HG02943 (cell line): ENCODE measurements around the gene EPHA10.

ENCODE experiments used
- ATAC-seq: cut with Tn5 transposase; IDR thresholded peaks from one replicate; pipeline ENCODE4 v1.9.1; 2021; ENCODE audit warnings: mild to moderate bottlenecking, low read depth, moderate library complexity; ENCODE audit not compliant: unreplicated experiment

The EPHA10 gene

DNA sequence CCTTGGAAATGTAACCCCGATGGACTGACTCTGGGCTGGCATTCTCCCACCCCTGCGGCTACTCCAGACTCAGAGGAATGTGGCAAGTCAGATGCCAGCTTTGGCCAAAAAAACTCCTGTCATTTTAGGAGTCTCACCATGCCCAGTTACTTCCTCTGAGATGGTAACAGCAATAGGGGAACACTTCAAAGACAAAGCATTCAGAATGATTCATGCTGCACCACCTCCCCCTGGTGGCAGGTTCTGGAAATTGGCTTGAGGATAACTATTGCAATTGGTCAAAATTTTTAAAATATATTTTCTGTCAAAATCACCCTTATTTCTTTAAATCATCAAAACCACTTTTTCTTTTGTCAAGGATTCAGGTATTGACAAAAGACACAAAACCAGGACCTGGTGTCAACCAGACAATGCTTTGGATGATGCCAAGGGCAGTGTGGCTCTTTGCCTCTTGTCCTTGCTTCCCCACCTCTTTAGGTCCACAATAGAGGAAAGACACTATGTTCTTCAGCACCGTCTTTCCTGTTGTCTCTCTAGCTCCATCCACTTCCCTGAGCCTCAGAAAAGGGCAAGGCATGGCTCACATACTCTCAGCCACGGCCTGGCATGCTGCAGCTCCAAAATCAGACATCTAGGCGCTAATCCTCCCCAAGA, 82.5 kb downstream of the EPHA10 start:
- no peak for ATAC-seq

GRCh38 chr1:37680933-37681332, 84.0 kb downstream of the EPHA10 start:
- ATAC-seq = no peak

- ATAC-seq = no peak
Measured at GRCh38 chr1:37677808-37678207, 87.1 kb downstream of the EPHA10 start.

DNA sequence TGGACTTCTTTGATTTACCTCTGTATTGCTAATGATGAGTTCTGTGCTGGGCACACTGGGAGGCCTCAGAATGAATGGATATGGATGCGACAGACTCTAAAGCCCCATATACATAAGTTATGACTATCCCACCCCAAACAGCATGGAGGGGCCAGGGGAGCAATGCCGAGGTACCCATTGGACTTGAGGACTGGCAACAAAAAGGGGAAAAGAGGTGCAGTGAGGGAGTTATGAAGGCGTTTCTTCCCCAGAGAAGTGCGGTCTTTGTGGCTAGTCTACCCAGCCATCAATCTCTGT, 87.8 kb downstream of the EPHA10 start:
- ATAC-seq = no peak

DNA sequence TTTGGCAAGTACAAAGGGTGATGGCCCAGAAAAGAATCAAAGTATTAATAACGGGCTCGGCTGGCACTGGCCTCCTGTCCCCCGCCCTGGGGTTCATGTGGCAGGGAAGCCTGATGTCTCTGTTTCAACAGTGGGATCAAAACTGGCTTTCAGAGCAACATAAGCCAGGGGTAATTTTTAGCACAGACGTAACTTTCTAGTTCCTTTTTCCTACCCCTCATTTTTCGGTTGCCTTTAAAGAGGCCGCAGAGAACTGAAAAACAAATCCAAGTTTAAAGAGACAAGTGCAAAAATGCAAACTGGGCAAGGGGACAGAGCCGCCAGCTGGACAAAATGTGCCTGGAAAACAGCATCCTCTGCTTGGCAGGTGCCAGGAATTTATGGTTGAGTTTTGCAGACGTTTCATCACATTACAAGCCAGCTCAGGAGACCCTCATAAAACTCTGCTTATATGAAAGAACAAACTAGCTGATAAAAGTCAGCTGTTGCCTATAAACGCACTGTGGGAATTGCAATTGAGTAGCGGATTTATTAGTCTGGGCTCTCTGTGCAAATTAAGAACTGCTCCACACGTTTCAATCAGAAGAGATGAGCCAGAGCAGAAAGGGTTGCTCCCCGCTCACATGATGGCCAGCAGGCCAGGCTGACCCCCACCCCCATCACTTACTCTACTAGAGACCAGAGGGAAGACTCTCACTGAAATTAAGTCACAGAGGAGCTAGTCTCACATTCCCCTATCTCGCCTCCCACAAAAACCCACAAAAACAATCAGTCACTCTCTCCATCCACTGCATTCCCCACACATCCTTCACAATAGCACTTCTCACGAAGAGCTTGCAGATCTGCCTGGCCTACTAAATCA, 88.4 kb downstream of the EPHA10 start:
- ATAC-seq = no peak

GRCh38 chr1:37673920-37674319, 91.0 kb downstream of the EPHA10 start:
- no peak for ATAC-seq

GRCh38 chr1:37672136-37672870, 92.6 kb downstream of the EPHA10 start:
- no peak for ATAC-seq

GRCh38 chr1:37671261-37671660, 93.7 kb downstream of the EPHA10 start:
- ATAC-seq = no peak

DNA sequence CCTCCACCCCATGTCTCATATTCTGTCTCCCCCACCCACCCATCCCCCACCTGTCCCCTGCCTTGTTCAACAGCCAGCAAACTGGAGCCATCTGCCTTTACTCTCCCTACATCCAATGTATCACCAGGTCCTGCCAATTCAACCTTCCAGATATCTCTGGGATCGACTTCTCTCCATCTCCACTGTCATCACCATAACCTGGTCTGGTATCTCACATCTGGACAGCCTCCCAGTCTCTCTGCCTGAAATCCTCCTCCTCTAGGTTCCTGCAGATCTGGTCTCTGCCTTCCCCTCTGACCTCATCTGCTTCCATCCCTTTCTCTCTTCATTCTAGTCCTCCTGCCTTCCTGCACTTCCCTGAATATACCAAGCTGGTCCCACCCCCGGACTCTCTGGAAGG, 94.8 kb downstream of the EPHA10 start:
- no peak for ATAC-seq

DNA sequence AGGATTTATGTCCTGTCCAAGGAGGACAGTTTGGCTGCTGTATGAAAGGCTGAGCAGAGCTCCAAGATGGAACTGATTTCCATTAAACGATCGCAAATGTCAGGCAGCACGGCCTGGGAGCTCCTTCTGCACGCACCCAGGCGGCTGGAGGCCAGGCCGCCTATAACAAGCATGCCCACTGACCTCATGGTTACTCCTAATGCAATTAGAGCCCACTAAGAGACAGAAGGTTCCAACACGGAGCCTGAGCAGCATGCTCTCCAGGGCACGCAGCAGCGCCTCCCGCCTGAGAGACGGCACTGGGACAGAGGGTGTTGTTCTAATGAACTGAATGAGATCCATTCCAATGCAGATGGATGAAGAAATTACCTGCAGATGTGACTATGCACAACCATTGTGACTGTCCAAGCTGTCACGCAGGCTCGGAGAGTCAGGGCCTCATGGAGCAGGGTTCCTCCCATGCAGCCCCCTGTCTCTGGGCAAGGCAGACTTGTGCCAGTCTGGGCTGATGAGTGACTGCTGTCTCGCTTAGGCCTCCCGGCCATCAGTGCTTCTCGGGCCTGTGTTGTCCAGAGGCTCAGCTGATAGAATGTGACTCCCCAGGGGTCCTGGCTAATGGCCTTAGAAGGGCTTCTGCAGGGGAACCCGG, 97.8 kb downstream of the EPHA10 start:
- no peak for ATAC-seq

- ATAC-seq = no peak
Measured at GRCh38 chr1:37666241-37666867, 98.6 kb downstream of the EPHA10 start.
